Stimulated activated naive CD8-positive, alpha-beta T cell treated with anti-CD3 and anti-CD28 coated beads, Interleukin-15, amount 100 ng/mL, for 72 hours (primary cell): Measurements from ENCODE around the gene GJA8.
"Not testable (repeated sequence)": the region's sequence is repeated elsewhere in the genome, so short reads cannot be mapped to it uniquely, and the experiment has no call there.

Experiments
- ATAC-seq: fragments of 150-1000 bp; cut with Tn5 transposase; 2 replicates; pipeline ENCODE4 v1.10.0; 2021; ENCODE audit warnings: mild to moderate bottlenecking, moderate library complexity
- DNase-seq, 2 donors: peaks; one replicate each; pipeline ENCODE4 v3.0.0; 2021 to 2022
- H3K27ac Mint-ChIP-seq, 2 donors: one replicate each; pipeline ENCODE4 v1.8.0; 2022; ENCODE audit warnings: mild to moderate bottlenecking in 2 of 2, mixed read lengths in 2 of 2, moderate library complexity in 2 of 2
- H3K27me3 Mint-ChIP-seq: one replicate; pipeline ENCODE4 v1.8.0; 2022; ENCODE audit warnings: mixed read lengths
- H3K4me1 Mint-ChIP-seq: one replicate; pipeline ENCODE4 v1.8.0; 2022; ENCODE audit warnings: mild to moderate bottlenecking, mixed read lengths
- H3K4me3 Mint-ChIP-seq, 2 donors: one replicate each; pipeline ENCODE4 v1.8.0; 2022; ENCODE audit warnings: mild to moderate bottlenecking in 2 of 2, mixed read lengths in 2 of 2, moderate library complexity in 1 of 2
- H3K9me3 Mint-ChIP-seq, 2 donors: one replicate each; pipeline ENCODE4 v1.8.0; 2022; ENCODE audit warnings: mixed read lengths in 2 of 2

The GJA8 gene

DNA sequence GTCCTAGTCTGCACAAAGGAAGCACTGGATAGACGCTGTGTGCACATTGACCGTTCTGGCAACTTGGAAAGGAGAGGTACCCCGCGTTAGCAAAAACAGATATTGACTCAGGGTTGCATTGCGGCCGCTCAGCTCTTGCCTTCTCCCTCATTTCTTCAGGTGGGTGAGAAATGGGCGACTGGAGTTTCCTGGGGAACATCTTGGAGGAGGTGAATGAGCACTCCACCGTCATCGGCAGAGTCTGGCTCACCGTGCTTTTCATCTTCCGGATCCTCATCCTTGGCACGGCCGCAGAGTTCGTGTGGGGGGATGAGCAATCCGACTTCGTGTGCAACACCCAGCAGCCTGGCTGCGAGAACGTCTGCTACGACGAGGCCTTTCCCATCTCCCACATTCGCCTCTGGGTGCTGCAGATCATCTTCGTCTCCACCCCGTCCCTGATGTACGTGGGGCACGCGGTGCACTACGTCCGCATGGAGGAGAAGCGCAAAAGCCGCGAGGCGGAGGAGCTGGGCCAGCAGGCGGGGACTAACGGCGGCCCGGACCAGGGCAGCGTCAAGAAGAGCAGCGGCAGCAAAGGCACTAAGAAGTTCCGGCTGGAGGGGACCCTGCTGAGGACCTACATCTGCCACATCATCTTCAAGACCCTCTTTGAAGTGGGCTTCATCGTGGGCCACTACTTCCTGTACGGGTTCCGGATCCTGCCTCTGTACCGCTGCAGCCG is 5.4 kb downstream of the GJA8 start:
- H3K4me1 Mint-ChIP-seq, result peaks cover 7% of the 10 kb centered on the region
- no peak overlapping the region for H3K27ac Mint-ChIP-seq
- no peaks in the 10 kb centered on the region for H3K9me3 Mint-ChIP-seq
- ATAC-seq (no peak), DNase-seq (no peak)
- no peak overlapping the region for H3K4me3 Mint-ChIP-seq
- H3K27me3 Mint-ChIP-seq, result peaks cover 7% of the 10 kb centered on the region

- Mint-ChIP-seq H3K27me3 (peaks cover 16% of the 10 kb centered on the region), H3K4me3 (no peak overlapping the region), H3K27ac (no peak overlapping the region), H3K9me3 (no peaks in the 10 kb centered on the region), H3K4me1 (no peaks in the 10 kb centered on the region)
- no peak for ATAC-seq
- DNase-seq, result no peak
Observed at GRCh38 chr1:147912553-147912952, 10.0 kb downstream of the GJA8 start.

DNA sequence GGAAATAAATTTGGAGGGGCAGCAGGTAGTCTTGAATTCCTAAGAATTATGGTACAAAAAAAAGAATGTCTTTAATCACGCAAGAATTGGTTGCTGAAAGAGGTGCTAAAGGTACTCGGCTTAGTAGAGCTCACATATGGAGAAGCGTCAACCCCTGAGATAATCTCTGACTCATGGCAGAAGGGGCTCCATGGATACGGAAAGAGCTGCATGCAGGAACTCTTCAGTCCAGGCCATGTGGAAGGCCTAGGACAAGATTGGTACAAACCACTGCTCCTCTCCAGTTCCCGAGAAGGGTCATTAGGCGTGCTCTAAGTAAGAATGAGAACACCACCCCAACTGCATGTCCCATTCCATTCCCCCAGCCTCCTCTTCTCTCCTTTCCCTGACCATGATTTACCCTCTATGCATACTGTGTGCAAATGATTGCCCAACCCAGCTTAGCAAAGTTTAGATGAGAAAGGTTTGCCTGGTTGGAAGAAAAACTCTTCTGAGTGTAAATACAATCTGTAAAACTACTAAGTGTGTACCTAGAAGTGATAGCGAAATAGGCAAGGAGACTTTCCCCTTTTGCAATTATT is 10.9 kb downstream of the GJA8 start:
- peaks cover 17% of the 10 kb centered on the region for H3K27me3 Mint-ChIP-seq
- H3K9me3 Mint-ChIP-seq, result no peaks in the 10 kb centered on the region
- no peak for DNase-seq
- H3K4me3 Mint-ChIP-seq, result no peak overlapping the region
- ATAC-seq, result no peak
- no peak overlapping the region for H3K27ac Mint-ChIP-seq
- no peaks in the 10 kb centered on the region for H3K4me1 Mint-ChIP-seq

GRCh38 chr1:147919896-147920295 is 17.3 kb downstream of the GJA8 start:
- Mint-ChIP-seq H3K27ac (no peak overlapping the region), H3K27me3 (peaks cover 17% of the 10 kb centered on the region), H3K4me3 (no peak overlapping the region), H3K4me1 (peaks cover 6% of the 10 kb centered on the region), H3K9me3 (no peaks in the 10 kb centered on the region)
- no peak for ATAC-seq
- DNase-seq, result no peak

- H3K4me1 Mint-ChIP-seq, result peaks cover 9% of the 10 kb centered on the region
- H3K27ac Mint-ChIP-seq, result peak overlapping the region in 1 of 2 donors; percentile 45
- H3K4me3 Mint-ChIP-seq, result no peak overlapping the region
- no peaks in the 10 kb centered on the region for H3K27me3 Mint-ChIP-seq
- ATAC-seq, result no peak
- no peak for DNase-seq
- H3K9me3 Mint-ChIP-seq, result no peaks in the 10 kb centered on the region
Observed at GRCh38 chr1:147924813-147925212, 22.2 kb downstream of the GJA8 start.

- not testable (repeated sequence) for H3K27ac Mint-ChIP-seq, H3K9me3 Mint-ChIP-seq, DNase-seq, H3K27me3 Mint-ChIP-seq, H3K4me3 Mint-ChIP-seq, ATAC-seq
- H3K4me1 Mint-ChIP-seq, result peaks cover 31% of the 10 kb centered on the region
Observed at GRCh38 chr1:147927215-147927614, 24.6 kb downstream of the GJA8 start.

DNA sequence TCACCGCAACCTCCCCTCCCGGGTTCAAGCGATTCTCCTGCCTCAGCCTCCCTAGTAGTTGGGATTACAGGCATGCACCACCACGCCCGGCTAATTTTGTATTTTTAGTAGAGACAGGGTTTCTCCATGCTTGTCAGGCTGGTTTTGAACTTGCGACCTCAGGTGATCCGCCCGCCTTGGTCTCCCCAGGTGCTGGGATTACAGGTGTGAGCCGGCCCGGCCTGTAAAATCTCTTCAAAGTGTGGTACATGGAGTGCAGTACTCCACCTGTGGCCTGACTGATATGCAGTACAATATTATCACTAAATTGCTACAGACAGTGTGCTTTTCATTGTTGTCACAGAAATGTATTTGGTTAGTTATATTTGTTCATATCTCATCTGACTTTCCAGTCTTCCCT is 25.1 kb downstream of the GJA8 start:
- not testable (repeated sequence) for H3K27ac Mint-ChIP-seq, H3K9me3 Mint-ChIP-seq, H3K4me3 Mint-ChIP-seq, ATAC-seq, DNase-seq, H3K27me3 Mint-ChIP-seq
- H3K4me1 Mint-ChIP-seq, result peaks cover 36% of the 10 kb centered on the region

DNA sequence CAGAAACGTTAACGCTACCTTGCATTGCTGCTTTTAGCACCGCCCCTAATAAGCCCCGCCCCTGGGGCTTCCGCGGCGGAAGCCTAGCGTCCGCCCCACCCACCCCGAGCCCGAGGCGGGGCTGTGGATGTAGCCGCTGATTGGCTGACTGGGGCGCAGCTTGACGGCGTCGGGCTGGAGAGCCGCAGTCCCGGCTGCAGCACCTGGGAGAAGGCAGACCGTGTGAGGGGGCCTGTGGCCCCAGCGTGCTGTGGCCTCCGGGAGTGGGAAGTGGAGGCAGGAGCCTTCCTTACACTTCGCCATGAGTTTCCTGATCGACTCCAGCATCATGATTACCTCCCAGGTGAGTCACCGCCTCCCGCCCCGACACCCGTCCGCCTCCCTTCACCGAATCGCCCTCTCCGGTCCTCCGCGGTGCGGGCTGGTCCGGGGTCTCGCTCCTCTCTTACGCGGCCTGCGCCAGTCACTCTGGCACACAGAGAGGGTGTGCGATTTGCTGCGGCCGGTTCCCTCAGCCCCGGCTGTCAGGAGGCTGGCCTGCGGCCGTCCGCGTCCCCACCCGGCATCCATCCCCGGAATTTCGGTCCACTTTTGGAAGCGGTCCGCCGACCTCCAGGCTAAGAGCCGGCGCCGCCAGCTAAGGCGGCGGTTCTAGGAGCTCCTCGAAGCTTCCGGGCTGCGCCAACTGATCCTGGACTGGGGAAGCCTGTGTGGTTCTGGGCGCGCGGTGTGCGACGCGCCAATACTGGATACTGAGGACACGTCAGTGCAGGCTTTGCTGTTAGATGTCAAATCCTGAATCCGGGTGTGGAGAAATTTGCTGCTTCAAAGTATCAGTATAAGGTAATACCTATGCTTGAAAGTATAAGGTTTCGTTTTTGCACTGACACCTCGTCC is 25.9 kb downstream of the GJA8 start, which contains the start of gene GPR89B:
TSS of gene GPR89B (plus strand) at position 185 of the 897 bp plus-strand sequence. CDS start at position 302, 117 bp downstream.
- H3K9me3 Mint-ChIP-seq, H3K27me3 Mint-ChIP-seq: not testable (repeated sequence)
- Mint-ChIP-seq H3K27ac (peak within 1 kb of the TSS in 1 of 2 donors; percentile 86), H3K4me3 (peak within 1 kb of the TSS; percentile 84 to 88), H3K4me1 (peaks cover 38% of the 10 kb centered on the region)
- peak; percentile 99 for ATAC-seq
- DNase-seq, result peak; percentile 89 to 91

DNA sequence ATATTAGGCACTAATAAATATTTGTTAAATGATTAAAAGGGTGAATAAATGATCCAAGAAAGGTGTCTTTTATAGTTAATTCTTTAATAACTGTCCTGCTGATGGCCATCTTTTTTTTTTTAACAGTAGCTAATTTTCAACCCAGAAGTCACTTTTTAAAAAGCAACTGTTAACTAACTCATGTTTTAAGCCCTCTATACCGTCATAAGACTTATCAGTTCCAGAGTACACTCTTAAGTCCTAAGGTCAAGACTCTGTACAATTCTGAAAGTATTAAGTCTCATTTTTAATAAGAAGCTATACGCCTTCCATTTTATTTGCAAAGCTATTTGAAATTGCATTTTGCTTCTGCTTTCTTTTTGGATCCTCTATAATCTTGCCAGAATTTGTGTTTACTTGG is 28.5 kb downstream of the GJA8 start:
- Mint-ChIP-seq H3K4me3 (peak overlapping the region in 1 of 2 donors; percentile 55), H3K27ac (peak overlapping the region in 1 of 2 donors; percentile 17), H3K4me1 (peaks cover 33% of the 10 kb centered on the region)
- not testable (repeated sequence) for H3K27me3 Mint-ChIP-seq, H3K9me3 Mint-ChIP-seq, ATAC-seq, DNase-seq

DNA sequence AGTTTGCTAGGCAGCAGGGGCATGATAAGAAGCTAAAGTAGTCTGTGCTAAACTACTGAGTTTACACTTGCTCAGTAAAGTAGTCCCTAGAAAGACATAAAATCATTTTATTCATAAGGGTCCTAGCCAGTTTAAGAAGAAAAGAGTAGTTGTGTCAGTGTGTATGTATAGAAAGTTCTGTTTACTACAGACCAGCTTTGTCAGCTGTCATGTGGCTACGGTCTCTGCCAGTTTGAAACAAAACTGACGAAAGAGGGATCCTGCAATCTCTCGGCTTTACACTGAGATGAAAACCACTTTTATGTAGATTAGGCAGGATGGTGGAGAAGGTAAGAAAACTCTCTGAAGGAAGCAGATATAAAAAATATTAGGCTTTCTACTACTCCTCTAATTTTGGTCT is 32.7 kb downstream of the GJA8 start:
- H3K27ac Mint-ChIP-seq, H3K9me3 Mint-ChIP-seq, H3K27me3 Mint-ChIP-seq, DNase-seq, ATAC-seq, H3K4me3 Mint-ChIP-seq: not testable (repeated sequence)
- H3K4me1 Mint-ChIP-seq, result peaks cover 30% of the 10 kb centered on the region

DNA sequence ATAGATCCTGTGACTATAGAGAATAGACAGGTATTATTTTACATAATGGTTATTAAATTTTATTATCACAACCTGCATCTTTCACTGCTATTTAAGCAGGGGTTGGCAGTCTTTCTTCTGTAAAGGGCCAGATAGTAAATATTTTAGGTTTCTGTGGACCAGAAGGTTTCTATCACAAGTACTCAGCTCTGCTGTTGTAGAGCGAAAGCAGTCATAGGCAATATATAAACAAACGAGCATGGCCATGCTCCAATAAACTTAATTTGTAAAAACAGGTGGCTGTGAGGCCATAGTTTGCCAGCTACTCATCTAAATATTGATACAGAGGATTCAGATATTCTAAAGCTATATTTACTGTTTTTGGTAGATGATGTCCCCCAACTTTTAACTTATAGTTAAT is 37.9 kb downstream of the GJA8 start:
- not testable (repeated sequence) for ATAC-seq, H3K4me3 Mint-ChIP-seq, H3K9me3 Mint-ChIP-seq, H3K4me1 Mint-ChIP-seq, H3K27me3 Mint-ChIP-seq, H3K27ac Mint-ChIP-seq, DNase-seq

DNA sequence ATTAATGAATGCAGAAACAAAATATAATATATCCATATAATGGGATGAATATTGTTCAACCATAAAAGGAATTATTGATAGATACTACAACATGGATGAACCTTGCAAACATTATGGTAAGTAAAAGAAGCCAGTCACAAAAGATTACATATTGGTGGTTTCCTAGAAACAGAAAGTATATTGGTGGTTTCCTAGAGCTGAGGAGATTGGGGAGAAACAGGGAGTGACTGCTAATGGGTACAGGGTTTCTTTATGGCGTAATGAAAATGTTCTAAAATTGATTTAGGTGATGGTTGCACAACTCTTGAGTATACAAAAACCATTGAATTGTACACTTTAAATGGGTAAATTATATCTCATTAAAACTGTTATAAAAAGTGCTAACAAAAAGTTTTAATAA is 40.0 kb downstream of the GJA8 start:
- DNase-seq, H3K4me3 Mint-ChIP-seq, H3K27me3 Mint-ChIP-seq, H3K4me1 Mint-ChIP-seq, H3K9me3 Mint-ChIP-seq, H3K27ac Mint-ChIP-seq: not testable (repeated sequence)
- ATAC-seq, result peak; percentile 45

- not testable (repeated sequence) for ATAC-seq, H3K9me3 Mint-ChIP-seq, H3K27ac Mint-ChIP-seq, H3K27me3 Mint-ChIP-seq, H3K4me3 Mint-ChIP-seq, H3K4me1 Mint-ChIP-seq, DNase-seq
Observed at GRCh38 chr1:147949517-147949916, 46.9 kb downstream of the GJA8 start.
